Neuronal stem cell (in vitro differentiated cells): Measurements from ENCODE around the gene UBAC1.
A peak's percentile ranks its signal among the peaks of the same experiment; 100 is the strongest.

Source experiments
- DNase-seq: peaks from one replicate; pipeline ENCODE4 v3.0.0-alpha.2; 2013; ENCODE audit warnings: low spot score
- H2AFZ ChIP-seq: one replicate; pipeline ENCODE4 v1.6.1; 2013; ENCODE audit warnings: mild to moderate bottlenecking, low read length, inconsistent platforms
- H2AK5ac ChIP-seq: 2 replicates; pipeline ENCODE4 v1.6.1; 2013; ENCODE audit warnings: low read depth, mild to moderate bottlenecking, inconsistent platforms, low read length, moderate library complexity, mixed read lengths
- H2BK120ac ChIP-seq: 2 replicates; pipeline ENCODE4 v1.6.1; 2013; ENCODE audit warnings: low read depth, mild to moderate bottlenecking, inconsistent platforms, low read length, moderate library complexity, mixed read lengths
- H2BK12ac ChIP-seq: one replicate; pipeline ENCODE4 v1.6.1; 2013; ENCODE audit warnings: low read length, inconsistent platforms
- H2BK15ac ChIP-seq: 2 replicates; pipeline ENCODE4 v1.6.1; 2013; ENCODE audit warnings: mild to moderate bottlenecking, low read length, inconsistent platforms, mixed read lengths
- H2BK5ac ChIP-seq: one replicate; pipeline ENCODE4 v1.6.1; 2013; ENCODE audit warnings: inconsistent platforms, mild to moderate bottlenecking, low read length, moderate library complexity
- H3K14ac ChIP-seq: one replicate; pipeline ENCODE4 v1.6.1; 2013; ENCODE audit warnings: low read length, inconsistent platforms
- H3K18ac ChIP-seq: 2 replicates; pipeline ENCODE4 v1.6.1; 2013; ENCODE audit warnings: low read length, inconsistent platforms
- H3K23ac ChIP-seq: 2 replicates; pipeline ENCODE4 v1.6.1; 2013; ENCODE audit warnings: low read depth, mild to moderate bottlenecking, mixed read lengths, low read length, inconsistent platforms; ENCODE audit not compliant: poor library complexity
- H3K27ac ChIP-seq: replicated peaks from 3 replicates; pipeline ENCODE4 v1.5.1; 2013; ENCODE audit warnings: low read length, inconsistent platforms
- H3K27me3 ChIP-seq, 3 experiments: 2 replicates each; pipeline ENCODE4 v1.6.1; 2013; ENCODE audit warnings: low read length in 3 of 3, mild to moderate bottlenecking in 2 of 3, inconsistent platforms in 1 of 3, low read depth in 1 of 3, mixed read lengths in 1 of 3, moderate library complexity in 1 of 3; ENCODE audit not compliant: control insufficient read depth in 3 of 3, insufficient read depth in 3 of 3
- H3K36me3 ChIP-seq, 2 donors: replicated peaks in 1 of 2; 2 replicates each; pipeline ENCODE4 v1.6.1; 2013; ENCODE audit warnings: low read length in 2 of 2; ENCODE audit not compliant: control insufficient read depth in 2 of 2, insufficient read depth in 2 of 2
- H3K4ac ChIP-seq: 2 replicates; pipeline ENCODE4 v1.6.1; 2013; ENCODE audit warnings: inconsistent platforms, mild to moderate bottlenecking, low read length, moderate library complexity
- H3K4me1 ChIP-seq, 2 donors: 1 replicate in 1 of 2; 2 replicates in 1 of 2; pipeline ENCODE4 v1.6.1; 2013; ENCODE audit warnings: low read length in 2 of 2, low read depth in 1 of 2; ENCODE audit not compliant: control insufficient read depth in 2 of 2, insufficient read depth in 1 of 2
- H3K4me2 ChIP-seq: one replicate; pipeline ENCODE4 v1.6.1; 2013; ENCODE audit warnings: mild to moderate bottlenecking, low read length, inconsistent platforms; ENCODE audit not compliant: insufficient read depth, poor library complexity, severe bottlenecking
- H3K4me3 ChIP-seq, 2 donors: 2 replicates each; pipeline ENCODE4 v1.5.1; 2013; ENCODE audit warnings: low read length in 2 of 2, mild to moderate bottlenecking in 2 of 2, inconsistent platforms in 1 of 2, moderate library complexity in 1 of 2
- H3K79me1 ChIP-seq: one replicate; pipeline ENCODE4 v1.6.1; 2013; ENCODE audit warnings: low read depth, mild to moderate bottlenecking, inconsistent platforms, low read length, moderate library complexity
- H3K9ac ChIP-seq: one replicate; pipeline ENCODE4 v1.6.1; 2013; ENCODE audit warnings: mild to moderate bottlenecking, low read depth, low read length, inconsistent platforms; ENCODE audit not compliant: poor library complexity
- H3K9me3 ChIP-seq, 2 donors: replicated peaks in 1 of 2; 2 replicates each; pipeline versions ENCODE3 to v1.6.1; 2013; ENCODE audit warnings: low read length in 2 of 2, mild to moderate bottlenecking in 2 of 2, inconsistent platforms in 1 of 2, low read depth in 1 of 2, mixed read lengths in 1 of 2, moderate library complexity in 1 of 2; ENCODE audit not compliant: control insufficient read depth in 2 of 2, insufficient read depth in 1 of 2
- H4K8ac ChIP-seq: one replicate; pipeline ENCODE4 v1.6.1; 2013; ENCODE audit warnings: low read depth, mild to moderate bottlenecking, inconsistent platforms, low read length, moderate library complexity
- H4K91ac ChIP-seq: one replicate; pipeline ENCODE4 v1.6.1; 2013; ENCODE audit warnings: low read length, low read depth, mild to moderate bottlenecking, inconsistent platforms; ENCODE audit not compliant: poor library complexity
- WGBS, 2 donors: extraction: QIAGEN DNeasy Blood & Tissue Kit; methylation state at CpG; one replicate each; pipeline ENCODE4 v1.1.7; 2013; ENCODE audit warnings: missing lambda C conversion rate in 2 of 2, mixed read lengths in 1 of 2; ENCODE audit not compliant: insufficient read length in 2 of 2, insufficient replicate concordance in 1 of 2; ENCODE audit errors: extremely low coverage in 2 of 2; 5-methylcytosine and 5-hydroxymethylcytosine counted together

UBAC1 gene

DNA sequence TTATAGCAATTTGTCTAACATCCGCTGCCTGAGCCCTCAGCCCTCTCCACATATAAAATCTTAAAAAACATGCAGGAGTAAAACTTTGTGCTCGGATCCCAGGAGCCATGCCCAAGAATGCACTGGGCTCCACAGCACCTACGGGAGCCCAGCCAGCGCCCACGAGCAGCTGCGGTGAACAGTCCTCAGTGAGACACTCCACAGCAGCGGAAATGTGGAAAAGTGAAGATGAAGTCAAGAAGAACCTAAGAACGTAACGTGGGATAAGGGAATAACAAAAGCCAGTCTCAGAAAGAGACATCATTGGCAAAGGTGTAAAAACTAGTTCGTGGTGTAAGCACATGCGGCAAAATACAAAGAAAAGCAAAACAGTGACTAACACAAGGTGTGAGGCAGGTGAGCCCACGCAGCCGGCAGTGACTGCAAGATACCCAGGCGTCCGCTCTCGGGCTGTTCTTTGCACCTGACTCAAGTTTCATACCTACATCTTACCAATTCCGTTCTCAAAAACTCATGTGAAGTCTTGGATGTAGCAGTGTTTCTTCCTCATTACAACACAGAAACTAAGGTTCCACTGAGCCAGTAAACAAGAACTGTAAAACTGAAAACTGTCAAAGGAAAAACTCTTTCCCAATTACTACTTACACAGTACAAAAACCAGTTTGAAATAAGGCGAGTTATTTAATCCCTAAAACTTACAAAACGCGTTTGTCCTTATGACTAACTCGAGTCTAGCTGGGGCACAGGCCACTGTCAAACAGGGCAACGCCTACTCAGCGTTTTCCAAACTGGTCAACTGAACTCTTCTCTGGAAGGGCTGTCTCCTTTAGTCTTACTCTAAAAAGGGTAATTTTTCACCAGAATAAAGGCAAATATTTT is 55.6 kb downstream of the UBAC1 start:
- H4K91ac ChIP-seq, result no peak overlapping the region
- no peak for DNase-seq
- peaks cover 6 to 49% of the 10 kb centered on the region in 2 donors for H3K9me3 ChIP-seq
- H2BK5ac ChIP-seq, result no peak overlapping the region
- peaks cover 9% of the 10 kb centered on the region for H3K79me1 ChIP-seq
- no peak overlapping the region for H2AFZ ChIP-seq
- H3K4ac ChIP-seq, result no peak overlapping the region
- no peak overlapping the region for H3K23ac ChIP-seq
- no peaks in the 10 kb centered on the region for H3K27me3 ChIP-seq
- no peak overlapping the region for H3K14ac ChIP-seq
- H3K9ac ChIP-seq, result no peak overlapping the region
- no CpG with 5 or more reads among the region's 23 CpGs for WGBS, 2 donors
- no peak overlapping the region for H2BK120ac ChIP-seq
- peak overlapping the region; percentile 63 for H3K4me2 ChIP-seq
- peak overlapping the region in 1 of 2 donors; percentile 93 for H3K4me3 ChIP-seq
- no peak overlapping the region for H4K8ac ChIP-seq
- peaks cover 10 to 69% of the 10 kb centered on the region in 2 donors for H3K36me3 ChIP-seq
- no peak overlapping the region for H2BK15ac ChIP-seq
- H3K18ac ChIP-seq, result no peak overlapping the region
- no peak overlapping the region for H2BK12ac ChIP-seq
- H2AK5ac ChIP-seq, result no peak overlapping the region
- H3K4me1 ChIP-seq, result peaks cover 11 to 14% of the 10 kb centered on the region in 2 donors
- H3K27ac ChIP-seq, result no peak overlapping the region

DNA sequence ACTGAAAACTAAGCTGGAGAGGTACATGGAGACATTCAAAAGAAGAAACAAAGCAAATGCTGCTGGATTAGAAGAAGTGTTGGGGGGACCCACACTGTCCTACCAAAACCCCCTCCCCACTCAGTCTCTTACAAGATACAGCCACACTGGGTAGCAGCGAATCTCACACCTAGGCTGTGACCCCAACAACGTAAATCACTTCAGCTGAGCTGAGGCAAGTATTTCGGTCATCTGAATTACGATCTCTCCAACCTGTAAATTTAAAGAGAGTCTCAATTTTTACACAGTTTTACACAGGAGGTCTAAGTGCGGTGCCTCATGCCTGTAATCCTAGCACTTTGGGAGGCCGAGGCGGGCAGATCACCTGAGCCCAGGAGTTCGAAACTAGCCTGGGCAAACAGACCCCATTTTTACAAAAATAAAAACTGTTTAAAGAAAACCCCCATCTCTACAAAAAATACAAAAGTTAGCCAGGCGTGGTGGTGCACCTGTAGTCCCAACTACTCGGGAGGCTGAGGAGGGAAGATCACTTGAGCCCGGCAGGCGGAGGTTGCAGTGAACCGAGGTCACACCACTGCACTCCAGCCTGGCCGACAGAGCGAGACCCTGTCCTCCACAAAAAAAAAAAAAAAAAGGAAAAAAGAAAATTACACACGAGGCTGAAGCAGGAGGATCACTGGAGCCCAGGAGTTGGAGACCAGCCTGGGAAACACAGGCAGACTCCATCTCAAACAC is 57.2 kb downstream of the UBAC1 start:
- Histone ChIP-seq H3K18ac (no peak overlapping the region), H4K91ac (no peak overlapping the region), H3K4me3 (no peak overlapping the region), H2AK5ac (no peak overlapping the region), H4K8ac (no peak overlapping the region), H2AFZ (no peak overlapping the region), H3K4ac (no peak overlapping the region), H3K23ac (no peak overlapping the region), H3K79me1 (peaks cover 9% of the 10 kb centered on the region), H3K27ac (no peak overlapping the region), H3K4me1 (peaks cover 11 to 14% of the 10 kb centered on the region in 2 donors), H2BK120ac (no peak overlapping the region), H3K9me3 (peaks cover 14 to 50% of the 10 kb centered on the region in 2 donors), H2BK5ac (no peak overlapping the region), H3K4me2 (no peak overlapping the region), H3K14ac (no peak overlapping the region), H2BK15ac (no peak overlapping the region), H3K9ac (no peak overlapping the region), H3K27me3 (no peaks in the 10 kb centered on the region), H3K36me3 (peaks cover 10 to 55% of the 10 kb centered on the region in 2 donors), H2BK12ac (no peak overlapping the region)
- DNase-seq, result no peak
- WGBS, 2 donors, result no CpG with 5 or more reads among the region's 16 CpGs

DNA sequence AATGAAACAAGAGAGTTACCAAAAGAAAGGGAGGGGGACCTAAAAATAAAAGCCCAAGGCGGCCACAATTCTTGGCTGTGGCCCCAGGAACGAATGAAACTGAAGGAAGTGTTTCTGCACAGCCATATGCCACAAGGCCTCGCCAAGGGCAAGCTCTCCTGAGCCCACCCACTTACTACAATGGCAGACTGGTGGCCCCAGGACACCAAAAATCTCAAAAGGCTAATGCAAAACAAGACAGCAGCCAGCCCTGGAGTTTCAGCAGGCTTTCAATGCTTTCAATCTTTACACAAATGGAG is 57.9 kb downstream of the UBAC1 start:
- Histone ChIP-seq H2BK5ac (no peak overlapping the region), H2BK120ac (no peak overlapping the region), H3K79me1 (peaks cover 7% of the 10 kb centered on the region), H3K27ac (no peak overlapping the region), H3K4me3 (no peak overlapping the region), H4K8ac (no peak overlapping the region), H2BK12ac (no peak overlapping the region), H3K23ac (no peak overlapping the region), H2BK15ac (no peak overlapping the region), H2AK5ac (no peak overlapping the region), H3K18ac (no peak overlapping the region), H3K4ac (no peak overlapping the region), H3K4me1 (peaks cover 7 to 8% of the 10 kb centered on the region in 2 donors), H2AFZ (no peak overlapping the region), H4K91ac (no peak overlapping the region), H3K36me3 (peaks cover 12 to 59% of the 10 kb centered on the region in 2 donors), H3K9me3 (peaks cover 15 to 54% of the 10 kb centered on the region in 2 donors), H3K4me2 (no peak overlapping the region), H3K27me3 (no peaks in the 10 kb centered on the region), H3K9ac (no peak overlapping the region), H3K14ac (no peak overlapping the region)
- WGBS, 2 donors, result no CpG with 5 or more reads among the region's 3 CpGs
- no peak for DNase-seq

DNA sequence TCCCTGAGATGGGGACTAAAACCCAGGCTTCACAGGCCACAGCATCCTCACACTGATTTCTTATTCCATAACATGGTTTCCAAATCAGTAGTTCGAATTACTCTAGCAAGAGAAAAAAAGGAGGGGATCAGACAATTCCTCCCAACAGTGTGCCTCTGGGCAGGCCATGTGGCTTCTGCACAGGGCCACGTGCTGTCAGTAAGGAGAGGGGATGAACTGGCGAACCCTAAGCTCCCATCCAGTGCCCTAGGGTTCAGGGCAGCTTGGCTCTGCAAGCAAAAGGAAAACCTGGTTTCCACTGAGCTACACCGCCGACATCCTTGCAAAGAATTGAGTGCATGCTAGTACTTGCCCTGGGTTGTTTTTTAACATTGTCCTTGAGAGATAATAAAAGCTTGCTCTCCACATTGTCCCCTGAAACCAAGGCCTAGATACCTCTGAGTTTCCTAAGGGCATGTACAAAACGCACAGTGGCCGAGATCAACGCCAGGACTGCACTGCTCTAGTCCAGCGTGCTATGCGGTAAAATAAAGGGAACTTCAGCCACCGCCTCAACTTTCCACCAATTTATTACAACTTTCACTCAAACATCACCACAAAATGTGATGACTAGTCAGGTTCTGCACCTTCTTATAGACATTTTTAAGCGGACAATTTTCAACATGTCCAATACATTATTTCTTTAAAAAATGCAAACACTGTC is 58.4 kb downstream of the UBAC1 start:
- Histone ChIP-seq H3K4ac (no peak overlapping the region), H3K27ac (no peak overlapping the region), H3K79me1 (peaks cover 6% of the 10 kb centered on the region), H3K4me1 (peaks cover 7% of the 10 kb centered on the region in 2 donors), H2BK15ac (no peak overlapping the region), H3K9me3 (peaks cover 15 to 59% of the 10 kb centered on the region in 2 donors), H4K8ac (no peak overlapping the region), H3K4me3 (no peak overlapping the region), H3K4me2 (no peak overlapping the region), H2BK5ac (no peak overlapping the region), H3K18ac (no peak overlapping the region), H3K36me3 (peaks cover 12 to 64% of the 10 kb centered on the region in 2 donors), H2BK120ac (no peak overlapping the region), H2AK5ac (no peak overlapping the region), H2BK12ac (no peak overlapping the region), H3K23ac (no peak overlapping the region), H3K14ac (no peak overlapping the region), H3K9ac (no peak overlapping the region), H2AFZ (no peak overlapping the region), H3K27me3 (no peaks in the 10 kb centered on the region), H4K91ac (no peak overlapping the region)
- DNase-seq, result no peak
- no CpG with 5 or more reads among the region's 12 CpGs for WGBS, 2 donors
